ENCODE results near the gene ACBD7. TPM values are rescaled to one million over a fixed set of nuclear protein-coding genes. Genes with fewer than 3 reads are reported as not detected.
A peak's percentile ranks its signal among the peaks of the same experiment; 100 is the strongest.

ACBD7 gene
- total and polyA plus RNA-seq, 2 donors, result 0.15 to 5.2 TPM

- H3K4me1 ChIP-seq (ENCODE audit: insufficient read depth), result no peaks in the 10 kb centered on the region
- DNase-seq (ENCODE audit: extremely low spot score), result no peak
- WGBS, result 75% methylated on average over 3 of the region's 3 CpGs
- H3K4me3 ChIP-seq (ENCODE audit: low read depth, low read length), result no peak overlapping the region
- H3K36me3 ChIP-seq (ENCODE audit: insufficient read depth), result no peaks in the 10 kb centered on the region
- H3K27ac ChIP-seq (ENCODE audit: low read depth), result no peak overlapping the region
Observed at GRCh38 chr10:15068802-15069201, 19.8 kb downstream of the ACBD7 start.

GRCh38 chr10:15067154-15067553 is 21.4 kb downstream of the ACBD7 start:
- DNase-seq (ENCODE audit: extremely low spot score), result no peak
- 95% methylated on average over 5 of the region's 5 CpGs for WGBS
- Histone ChIP-seq H3K4me3 (ENCODE audit: low read depth, low read length) (no peak overlapping the region), H3K4me1 (ENCODE audit: insufficient read depth) (no peaks in the 10 kb centered on the region), H3K27ac (ENCODE audit: low read depth) (no peak overlapping the region), H3K36me3 (ENCODE audit: insufficient read depth) (no peaks in the 10 kb centered on the region)

- Histone ChIP-seq H3K27ac (ENCODE audit: low read depth) (no peak overlapping the region), H3K36me3 (ENCODE audit: insufficient read depth) (no peaks in the 10 kb centered on the region), H3K4me3 (ENCODE audit: low read depth, low read length) (no peak overlapping the region), H3K4me1 (ENCODE audit: insufficient read depth) (no peaks in the 10 kb centered on the region)
- WGBS, result 76% methylated on average over 2 of the region's 2 CpGs
- DNase-seq (ENCODE audit: extremely low spot score), result no peak
Observed at GRCh38 chr10:15060638-15061037, 27.9 kb downstream of the ACBD7 start.

GRCh38 chr10:15059914-15060313 is 28.7 kb downstream of the ACBD7 start:
- 79% methylated on average over 4 of the region's 4 CpGs for WGBS
- no peak overlapping the region for H3K27ac ChIP-seq (ENCODE audit: low read depth)
- H3K4me3 ChIP-seq (ENCODE audit: low read depth, low read length), result no peak overlapping the region
- no peaks in the 10 kb centered on the region for H3K4me1 ChIP-seq (ENCODE audit: insufficient read depth)
- no peak for DNase-seq (ENCODE audit: extremely low spot score)
- H3K36me3 ChIP-seq (ENCODE audit: insufficient read depth), result no peaks in the 10 kb centered on the region

- WGBS, result 48% methylated on average over 1 of the region's 1 CpG
- no peak for DNase-seq (ENCODE audit: extremely low spot score)
- H3K36me3 ChIP-seq (ENCODE audit: insufficient read depth), result no peaks in the 10 kb centered on the region
- H3K4me1 ChIP-seq (ENCODE audit: insufficient read depth), result no peaks in the 10 kb centered on the region
- H3K27ac ChIP-seq (ENCODE audit: low read depth), result no peak overlapping the region
- H3K4me3 ChIP-seq (ENCODE audit: low read depth, low read length), result no peak overlapping the region
Observed at GRCh38 chr10:15058689-15059088, 29.9 kb downstream of the ACBD7 start.

GRCh38 chr10:15053061-15053460 is 35.5 kb downstream of the ACBD7 start:
- DNase-seq (ENCODE audit: extremely low spot score), result no peak
- 90% methylated on average over 3 of the region's 3 CpGs for WGBS
- no peaks in the 10 kb centered on the region for H3K36me3 ChIP-seq (ENCODE audit: insufficient read depth)
- no peak overlapping the region for H3K4me3 ChIP-seq (ENCODE audit: low read depth, low read length)
- H3K4me1 ChIP-seq (ENCODE audit: insufficient read depth), result no peaks in the 10 kb centered on the region
- H3K27ac ChIP-seq (ENCODE audit: low read depth), result no peak overlapping the region

- Histone ChIP-seq H3K36me3 (ENCODE audit: insufficient read depth) (no peaks in the 10 kb centered on the region), H3K4me3 (ENCODE audit: low read depth, low read length) (no peak overlapping the region), H3K27ac (ENCODE audit: low read depth) (no peak overlapping the region), H3K4me1 (ENCODE audit: insufficient read depth) (no peaks in the 10 kb centered on the region)
- WGBS, result 87% methylated on average over 7 of the region's 7 CpGs
- DNase-seq (ENCODE audit: extremely low spot score), result no peak
Observed at GRCh38 chr10:15052121-15052520, 36.5 kb downstream of the ACBD7 start.

GRCh38 chr10:15049533-15049932 is 39.0 kb downstream of the ACBD7 start:
- H3K4me3 ChIP-seq (ENCODE audit: low read depth, low read length), result no peak overlapping the region
- H3K36me3 ChIP-seq (ENCODE audit: insufficient read depth), result no peaks in the 10 kb centered on the region
- no peak for DNase-seq (ENCODE audit: extremely low spot score)
- H3K4me1 ChIP-seq (ENCODE audit: insufficient read depth), result no peaks in the 10 kb centered on the region
- no peak overlapping the region for H3K27ac ChIP-seq (ENCODE audit: low read depth)

GRCh38 chr10:15046626-15047025 is 42.0 kb downstream of the ACBD7 start:
- 52% methylated on average over 5 of the region's 5 CpGs for WGBS
- Histone ChIP-seq H3K4me3 (ENCODE audit: low read depth, low read length) (no peak overlapping the region), H3K27ac (ENCODE audit: low read depth) (no peak overlapping the region)

GRCh38 chr10:15045380-15045779 is 43.2 kb downstream of the ACBD7 start:
- Histone ChIP-seq H3K36me3 (ENCODE audit: insufficient read depth) (no peaks in the 10 kb centered on the region), H3K4me3 (ENCODE audit: low read depth, low read length) (no peak overlapping the region), H3K4me1 (ENCODE audit: insufficient read depth) (no peaks in the 10 kb centered on the region), H3K27ac (ENCODE audit: low read depth) (no peak overlapping the region)
- DNase-seq (ENCODE audit: extremely low spot score), result no peak
- WGBS, result 83% methylated on average over 1 of the region's 1 CpG

More at GRCh38 chr10:15046626-15047025, 42.0 kb downstream of the ACBD7 start:
- peak; percentile 10 for DNase-seq (ENCODE audit: extremely low spot score)
- Histone ChIP-seq H3K4me1 (ENCODE audit: insufficient read depth) (no peaks in the 10 kb centered on the region), H3K36me3 (ENCODE audit: insufficient read depth) (no peaks in the 10 kb centered on the region)

- no peaks in the 10 kb centered on the region for H3K4me1 ChIP-seq (ENCODE audit: insufficient read depth)
- H3K4me3 ChIP-seq (ENCODE audit: low read depth, low read length), result no peak within 1 kb of the TSS
- H3K36me3 ChIP-seq (ENCODE audit: insufficient read depth), result no peaks in the 10 kb centered on the region
- no peak within 1 kb of the TSS for H3K27ac ChIP-seq (ENCODE audit: low read depth)
- no peak for DNase-seq (ENCODE audit: extremely low spot score)
- WGBS, result 98% methylated on average over 1 of the region's 1 CpG
Observed at GRCh38 chr10:15043674-15044073, 44.9 kb downstream of the ACBD7 start, which contains the start of gene OLAH. Gene OLAH (plus strand): TSS chr10:15043943. CDS start chr10:15047289, 3,346 bp downstream.

GRCh38 chr10:15038416-15038815 is 50.2 kb downstream of the ACBD7 start:
- 84% methylated on average over 10 of the region's 10 CpGs for WGBS

GRCh38 chr10:15037691-15038090 is 50.9 kb downstream of the ACBD7 start:
- WGBS, result 41% methylated on average over 4 of the region's 4 CpGs
- no peaks in the 10 kb centered on the region for H3K4me1 ChIP-seq (ENCODE audit: insufficient read depth)
- no peak overlapping the region for H3K4me3 ChIP-seq (ENCODE audit: low read depth, low read length)
- no peak for DNase-seq (ENCODE audit: extremely low spot score)
- H3K36me3 ChIP-seq (ENCODE audit: insufficient read depth), result no peaks in the 10 kb centered on the region
- no peak overlapping the region for H3K27ac ChIP-seq (ENCODE audit: low read depth)

More at GRCh38 chr10:15038416-15038815, 50.2 kb downstream of the ACBD7 start:
- Histone ChIP-seq H3K4me3 (ENCODE audit: low read depth, low read length) (no peak overlapping the region), H3K4me1 (ENCODE audit: insufficient read depth) (no peaks in the 10 kb centered on the region), H3K36me3 (ENCODE audit: insufficient read depth) (no peaks in the 10 kb centered on the region), H3K27ac (ENCODE audit: low read depth) (no peak overlapping the region)
- no peak for DNase-seq (ENCODE audit: extremely low spot score)

GRCh38 chr10:15035385-15036301 is 52.9 kb downstream of the ACBD7 start:
- H3K4me3 ChIP-seq (ENCODE audit: low read depth, low read length), result no peak overlapping the region
- WGBS, result 58% methylated on average over 18 of the region's 18 CpGs
- no peaks in the 10 kb centered on the region for H3K36me3 ChIP-seq (ENCODE audit: insufficient read depth)
- DNase-seq (ENCODE audit: extremely low spot score), result no peak
- no peak overlapping the region for H3K27ac ChIP-seq (ENCODE audit: low read depth)
- no peaks in the 10 kb centered on the region for H3K4me1 ChIP-seq (ENCODE audit: insufficient read depth)
